Calu3 (cell line): ENCODE data around the gene ZNF213. TPM values are rescaled to one million over a fixed set of nuclear protein-coding genes. Genes with fewer than 3 reads are reported as not detected.
A peak's percentile ranks its signal among the peaks of the same experiment; 100 is the strongest.

ENCODE experiments used
- BruUV-seq: library from RNA; stranded (reverse); fragments of 400-500 nt; replicated peaks from 2 replicates; lab custom pipeline; 2021; lab: Mats Ljungman, UMichigan
- CTCF ChIA-PET: fragments of 300-600 bp; sonication (Branson Sonifier 250); formaldehyde crosslinking; loops from one replicate; lab custom pipeline; 2022; ENCODE audit warnings: antibody characterized with exemption; lab: Charles Lee
- DNase-seq: peaks from one replicate; pipeline ENCODE4 v3.0.0; 2022
- H3K27ac Mint-ChIP-seq: one replicate; pipeline ENCODE4 v1.8.0; 2022; ENCODE audit warnings: mixed read lengths; ENCODE audit not compliant: unreplicated experiment
- H3K27me3 Mint-ChIP-seq: one replicate; pipeline ENCODE4 v1.8.0; 2022; ENCODE audit warnings: mixed read lengths; ENCODE audit not compliant: unreplicated experiment
- H3K36me3 Mint-ChIP-seq: one replicate; pipeline ENCODE4 v1.8.0; 2022; ENCODE audit warnings: mild to moderate bottlenecking, moderate library complexity, mixed read lengths; ENCODE audit not compliant: insufficient read depth, unreplicated experiment
- H3K4me1 Mint-ChIP-seq: one replicate; pipeline ENCODE4 v1.8.0; 2022; ENCODE audit warnings: mild to moderate bottlenecking, low read depth, mixed read lengths; ENCODE audit not compliant: unreplicated experiment
- H3K4me3 Mint-ChIP-seq: one replicate; pipeline ENCODE4 v1.8.0; 2022; ENCODE audit warnings: mild to moderate bottlenecking, low read depth, moderate library complexity, mixed read lengths; ENCODE audit not compliant: unreplicated experiment
- H3K9me3 Mint-ChIP-seq: one replicate; pipeline ENCODE4 v1.8.0; 2022; ENCODE audit warnings: low read depth, mixed read lengths; ENCODE audit not compliant: unreplicated experiment
- CTCF ChIP-seq: fragments of 200-600 bp; IDR thresholded peaks from one replicate; pipeline ENCODE4 v1.8.0; 2022; ENCODE audit warnings: antibody characterized with exemption; ENCODE audit not compliant: unreplicated experiment
- intact Hi-C: fragments of 100-400 bp; cut with micrococcal nuclease; formaldehyde crosslinking; loops from one replicate; pipeline ENCODE4 v1.10.0; 2022; ENCODE audit not compliant: unreplicated experiment
- total RNA-seq: library from RNA; stranded (reverse); gene quantifications from 2 replicates; pipeline ENCODE4 v1.2.3, GENCODE V29; 2022

Gene ZNF213
- total RNA-seq, 1 experiment from 2014 or later: 11.8 TPM

- CTCF ChIA-PET: no interaction called here
- Mint-ChIP-seq H3K27ac (no peak overlapping the region), H3K9me3 (no peaks in the 10 kb centered on the region), H3K4me3 (no peak overlapping the region), H3K4me1 (peaks cover 30% of the 10 kb centered on the region), H3K27me3 (peaks cover 30% of the 10 kb centered on the region), H3K36me3 (peaks cover 23% of the 10 kb centered on the region)
- no peak for DNase-seq
- TF ChIP-seq CTCF: no peak
- BruUV-seq: no TSS peak
- intact Hi-C loops: no loop called here
Observed at GRCh38 chr16:3099395-3099731, 35.5 kb upstream of the ZNF213 start.

GRCh38 chr16:3099732-3100499, 34.9 kb upstream of the ZNF213 start:
- H3K9me3 Mint-ChIP-seq: no peaks in the 10 kb centered on the region
- H3K27ac Mint-ChIP-seq: peak overlapping the region; percentile 53
- TF ChIP-seq CTCF: no peak
- BruUV-seq: no TSS peak
- CTCF ChIA-PET: interaction anchor here (0.6 kb wide), 1 partner anchor 443 kb away, joined by 4 read pairs; no protein-coding TSS in a partner anchor
- H3K4me3 Mint-ChIP-seq: peak overlapping the region; percentile 70
- H3K27me3 Mint-ChIP-seq: peaks cover 30% of the 10 kb centered on the region
- H3K36me3 Mint-ChIP-seq: peaks cover 23% of the 10 kb centered on the region
- intact Hi-C loops: no loop called here
- peaks cover 30% of the 10 kb centered on the region for H3K4me1 Mint-ChIP-seq
- DNase-seq: peak; percentile 93

- Mint-ChIP-seq H3K4me3 (peak overlapping the region; percentile 70), H3K4me1 (peaks cover 30% of the 10 kb centered on the region), H3K27ac (no peak overlapping the region), H3K9me3 (no peaks in the 10 kb centered on the region), H3K36me3 (peaks cover 30% of the 10 kb centered on the region), H3K27me3 (peaks cover 30% of the 10 kb centered on the region)
- intact Hi-C loops: no loop called here
- TF ChIP-seq CTCF: peak; percentile 76
- DNase-seq: peak; percentile 38
- CTCF ChIA-PET: no interaction called here
- BruUV-seq: no TSS peak
Observed at GRCh38 chr16:3101018-3101840, 33.6 kb upstream of the ZNF213 start.

GRCh38 chr16:3101841-3102470, 32.9 kb upstream of the ZNF213 start:
- Mint-ChIP-seq H3K27me3 (peaks cover 28% of the 10 kb centered on the region), H3K4me1 (peaks cover 31% of the 10 kb centered on the region), H3K9me3 (no peaks in the 10 kb centered on the region), H3K27ac (no peak overlapping the region), H3K36me3 (peaks cover 37% of the 10 kb centered on the region), H3K4me3 (no peak overlapping the region)
- no peak for DNase-seq
- CTCF ChIA-PET: no interaction called here
- intact Hi-C loops: no loop called here
- TF ChIP-seq CTCF: no peak
- BruUV-seq: no TSS peak
